AG04449 (cell line): Measurements from ENCODE around the gene PPP2R2B.

Experiments
- CTCF ChIA-PET: fragments of 350-600 bp; formaldehyde crosslinking; extraction: SDS; loops from one replicate; lab custom pipeline; 2021; ENCODE audit warnings: antibody characterized with exemption; lab: Yijun Ruan, JAX
- POLR2A ChIA-PET: fragments of 400-600, 350-600 bp; formaldehyde crosslinking; extraction: SDS; loops from one replicate; lab custom pipeline; 2020; ENCODE audit warnings: antibody characterized with exemption, inconsistent platforms; lab: Yijun Ruan, JAX
- DNase-seq: peaks from one replicate; pipeline ENCODE4 v3.0.0-alpha.2; 2010; ENCODE audit warnings: low read depth, low spot score
- H3K4me3 ChIP-seq: 2 replicates; pipeline ENCODE4 v1.5.1; 2011; ENCODE audit warnings: low read depth, mild to moderate bottlenecking, control low read depth, low read length
- CTCF ChIP-seq: IDR thresholded peaks from one replicate; pipeline ENCODE4 v1.5.1; 2011; ENCODE audit warnings: mild to moderate bottlenecking, moderate library complexity, low read length, control low read depth, inconsistent platforms; ENCODE audit not compliant: insufficient read depth; ENCODE audit errors: missing control alignments

Gene PPP2R2B

GRCh38 chr5:146866263-146866662 lies 12.3 kb downstream of the PPP2R2B start:
- DNase-seq, result no peak
- no peak for TF ChIP-seq CTCF
- H3K4me3 ChIP-seq, result no peak overlapping the region
- ChIA-PET CTCF (no interaction called here), POLR2A (no interaction called here)

- POLR2A ChIA-PET, result no interaction called here
- no peak for TF ChIP-seq CTCF
- CTCF ChIA-PET, result no interaction called here
- no peak for DNase-seq
- H3K4me3 ChIP-seq, result no peak overlapping the region
Measured at GRCh38 chr5:146862641-146863040, 15.9 kb downstream of the PPP2R2B start.

- ChIA-PET POLR2A (no interaction called here), CTCF (no interaction called here)
- H3K4me3 ChIP-seq, result no peak overlapping the region
- DNase-seq, result peak; percentile 5
- no peak for TF ChIP-seq CTCF
Measured at GRCh38 chr5:146860213-146860893, 18.2 kb downstream of the PPP2R2B start.

GRCh38 chr5:146852089-146852488 lies 26.5 kb downstream of the PPP2R2B start:
- no peak for DNase-seq
- no peak overlapping the region for H3K4me3 ChIP-seq
- ChIA-PET POLR2A (no interaction called here), CTCF (no interaction called here)
- no peak for TF ChIP-seq CTCF

GRCh38 chr5:146851133-146851532 lies 27.4 kb downstream of the PPP2R2B start:
- TF ChIP-seq CTCF, result no peak
- DNase-seq, result no peak
- no peak overlapping the region for H3K4me3 ChIP-seq
- ChIA-PET POLR2A (no interaction called here), CTCF (no interaction called here)

- TF ChIP-seq CTCF, result no peak
- no peak overlapping the region for H3K4me3 ChIP-seq
- DNase-seq, result no peak
- POLR2A ChIA-PET, result no interaction called here
- CTCF ChIA-PET, result no interaction called here
Measured at GRCh38 chr5:146849694-146850303, 28.8 kb downstream of the PPP2R2B start.
